H1 (cell line): Measurements from ENCODE around the gene SPATA22. TPM values are rescaled to one million over a fixed set of nuclear protein-coding genes. Genes with fewer than 3 reads are reported as not detected.

Experiments used
- CBX8 ChIP-seq: fragments of 300-800, 300-1000 bp; sonication (generic); IDR thresholded peaks from 2 replicates; pipeline ENCODE4 v1.7.1; 2016; ENCODE audit warnings: low read depth, low read length, borderline replicate concordance
- JUN ChIP-seq: IDR thresholded peaks from 2 replicates; pipeline ENCODE4 v1.6.1; 2011; ENCODE audit warnings: low read depth, mild to moderate bottlenecking, improper control_type of control experiment, low read length
- YY1 ChIP-seq: IDR thresholded peaks from 2 replicates; pipeline ENCODE4 v1.6.1; 2011; ENCODE audit warnings: low read depth, mild to moderate bottlenecking, low read length
- polyA plus RNA-seq, 7 experiments: library from polyadenylated mRNA; depleted of rRNA in 3 of 7; stranded (reverse) in 5 of 7; unstranded in 2 of 7; fragments of >200 nt in 5 of 7; fragments of 200-250 nt in 2 of 7; gene quantifications; 1 replicate in 5 of 7; 2 replicates in 1 of 7; 4 replicates in 1 of 7; pipeline versions ENCODE4 v1.2.1 to v1.2.3, GENCODE V29; 2011 to 2013; ENCODE audit warnings: missing spikeins in 2 of 7, mixed read lengths in 2 of 7
- total RNA-seq: library from RNA; stranded (reverse); fragmentation: NEBNext Ultra II Directional; extraction: Animal tissue kit (Norgen Biotek cat#: 25700); gene quantifications from 2 replicates; pipeline ENCODE4 v1.2.1, GENCODE V29; 2021
- TF ChIP-seq, protein P1 (sequence below): IDR thresholded peaks from 2 replicates; pipeline ENCODE4 v1.6.1; 2011; ENCODE audit warnings: low read depth, mild to moderate bottlenecking, low read length; ENCODE audit not compliant: insufficient read depth

The SPATA22 gene
- total and polyA plus RNA-seq, 2 of the 8 experiments (the other 6 are each of a cell fraction or from before 2014, with no cell fraction given) = 0.06 TPM; not detected in 1

DNA sequence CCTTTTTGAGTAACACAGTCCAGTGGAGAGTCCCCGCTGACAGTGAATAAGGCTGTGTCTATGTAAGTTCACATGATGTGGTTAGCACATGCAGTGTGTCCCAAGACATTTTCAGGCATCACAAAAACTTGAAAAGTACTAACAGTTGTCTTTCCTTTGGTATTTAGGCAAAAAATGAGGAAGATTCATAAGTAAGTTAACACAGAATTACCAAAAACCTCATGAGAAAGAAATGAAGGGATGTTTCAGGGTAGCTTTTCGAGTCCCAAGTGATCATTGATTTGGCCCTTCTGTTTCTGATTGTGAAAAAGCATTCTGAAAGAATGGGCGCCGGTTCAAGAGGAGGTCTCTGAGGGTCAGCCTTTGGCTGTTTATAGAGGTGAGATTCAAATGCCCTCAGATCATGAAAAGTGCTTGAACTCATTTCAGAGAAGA lies 3.6 kb upstream of the SPATA22 start (continued):
- no peak for TF ChIP-seq CBX8
- TF ChIP-seq, protein P1, sequence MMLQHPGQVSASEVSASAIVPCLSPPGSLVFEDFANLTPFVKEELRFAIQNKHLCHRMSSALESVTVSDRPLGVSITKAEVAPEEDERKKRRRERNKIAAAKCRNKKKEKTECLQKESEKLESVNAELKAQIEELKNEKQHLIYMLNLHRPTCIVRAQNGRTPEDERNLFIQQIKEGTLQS = no peak
- no peak for TF ChIP-seq YY1
- no peak for TF ChIP-seq JUN
- TF ChIP-seq, all 59 proteins: peak for 0
